Measurements from ENCODE around the gene PLAC1. TPM values are rescaled to one million over a fixed set of nuclear protein-coding genes. Genes with fewer than 3 reads are reported as not detected.

Gene PLAC1
- 0.09 TPM in 1 of 2 replicates, not detected in the other for total RNA-seq (ENCODE audit: low replicate concordance)

- TF ChIP-seq CTCF (IDR thresholded peaks at IDR 0.05; ENCODE audit: insufficient read depth, low read length), result no peak
- no peak for DNase-seq (ENCODE audit: low read depth)
- H3K4me3 ChIP-seq (ENCODE audit: low read depth, low read length), result no peak within 1 kb of the TSS
Measured at GRCh38 chrX:134658002-134658759, at the start of gene PLAC1. TSS of gene PLAC1 (minus strand) at chrX:134658471. CDS start at chrX:134566682, 91,789 bp downstream.

- TF ChIP-seq CTCF (IDR thresholded peaks at IDR 0.05; ENCODE audit: insufficient read depth, low read length), result no peak
- DNase-seq (ENCODE audit: low read depth), result no peak
- H3K4me3 ChIP-seq (ENCODE audit: low read depth, low read length), result no peak overlapping the region
Measured at GRCh38 chrX:134706138-134706537, 47.9 kb upstream of the PLAC1 start.

GRCh38 chrX:134695999-134696398, 37.7 kb upstream of the PLAC1 start:
- TF ChIP-seq CTCF (IDR thresholded peaks at IDR 0.05; ENCODE audit: insufficient read depth, low read length), result no peak
- no peak overlapping the region for H3K4me3 ChIP-seq (ENCODE audit: low read depth, low read length)
- DNase-seq (ENCODE audit: low read depth), result peak; percentile 66

- no peak for DNase-seq (ENCODE audit: low read depth)
- TF ChIP-seq CTCF (IDR thresholded peaks at IDR 0.05; ENCODE audit: insufficient read depth, low read length), result no peak
- no peak overlapping the region for H3K4me3 ChIP-seq (ENCODE audit: low read depth, low read length)
Measured at GRCh38 chrX:134694333-134695322, 36.4 kb upstream of the PLAC1 start.

- no peak for TF ChIP-seq CTCF (IDR thresholded peaks at IDR 0.05; ENCODE audit: insufficient read depth, low read length)
- DNase-seq (ENCODE audit: low read depth), result no peak
- H3K4me3 ChIP-seq (ENCODE audit: low read depth, low read length), result no peak overlapping the region
Measured at GRCh38 chrX:134693644-134694043, 35.4 kb upstream of the PLAC1 start.

GRCh38 chrX:134692990-134693389, 34.7 kb upstream of the PLAC1 start:
- DNase-seq (ENCODE audit: low read depth), result peak; percentile 83
- TF ChIP-seq CTCF (IDR thresholded peaks at IDR 0.05; ENCODE audit: insufficient read depth, low read length), result no peak
- no peak overlapping the region for H3K4me3 ChIP-seq (ENCODE audit: low read depth, low read length)

Measured in fibroblast of the aortic adventitia (primary cell).